Neutrophil (primary cell): ENCODE results near the gene USP13.

Experiments
- H3K27ac ChIP-seq: fragments of 200-600 bp; sonication (generic); 2 replicates; pipeline ENCODE4 v1.5.1; 2016; ENCODE audit warnings: mild to moderate bottlenecking, moderate library complexity
- H3K27me3 ChIP-seq: fragments of 200-600 bp; sonication (generic); 2 replicates; pipeline ENCODE4 v1.6.0; 2016; ENCODE audit warnings: mild to moderate bottlenecking
- H3K36me3 ChIP-seq: fragments of 200-600 bp; sonication (generic); 2 replicates; pipeline ENCODE4 v1.5.1; 2017
- H3K4me1 ChIP-seq, 2 experiments: fragments of 200-600 bp in 1 of 2; sonication (generic) in 1 of 2; 1 replicate in 1 of 2; 2 replicates in 1 of 2; pipeline versions ENCODE4 v1.5.1 to v1.6.1; 2013 to 2016; ENCODE audit warnings: low read depth in 1 of 2, low read length in 1 of 2, mild to moderate bottlenecking in 1 of 2, moderate library complexity in 1 of 2; ENCODE audit not compliant: control insufficient read depth in 1 of 2, insufficient read depth in 1 of 2
- H3K4me3 ChIP-seq, 2 experiments: fragments of 200-600 bp in 1 of 2; sonication (generic) in 1 of 2; 1 replicate in 1 of 2; 2 replicates in 1 of 2; pipeline ENCODE4 v1.5.1; 2013 to 2016; ENCODE audit warnings: low read depth in 1 of 2, low read length in 1 of 2, mild to moderate bottlenecking in 1 of 2, moderate library complexity in 1 of 2
- H3K9me3 ChIP-seq: fragments of 200-600 bp; sonication (generic); 2 replicates; pipeline ENCODE4 v1.5.1; 2016
- TF ChIP-seq, protein P1 (sequence below): fragments of 200-600 bp; sonication (generic); IDR thresholded peaks from 2 replicates; pipeline ENCODE4 v1.5.1; 2016; ENCODE audit warnings: antibody characterized with exemption

The USP13 gene

DNA sequence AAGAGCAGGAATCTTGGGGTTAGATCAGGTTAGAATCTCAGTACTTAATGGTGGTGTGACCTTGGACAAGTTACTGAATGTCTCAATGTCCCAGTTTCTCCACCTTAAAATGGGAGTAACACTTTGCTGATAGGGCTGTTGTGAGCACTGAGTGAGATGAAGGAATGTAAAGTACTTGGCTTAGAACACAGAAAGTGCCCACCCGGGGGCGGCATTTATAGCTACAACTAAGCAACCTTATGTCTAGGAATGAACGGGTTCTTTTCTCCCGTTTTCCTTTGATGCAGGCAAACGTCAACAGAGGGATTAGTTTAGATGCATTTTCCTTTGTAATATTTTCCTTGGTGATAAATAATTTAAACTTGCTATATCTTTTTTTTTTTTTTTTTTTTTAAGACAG lies 176.6 kb downstream of the USP13 start:
- H3K27me3 ChIP-seq, result no peaks in the 10 kb centered on the region
- no peaks in the 10 kb centered on the region for H3K36me3 ChIP-seq
- TF ChIP-seq, protein P1, sequence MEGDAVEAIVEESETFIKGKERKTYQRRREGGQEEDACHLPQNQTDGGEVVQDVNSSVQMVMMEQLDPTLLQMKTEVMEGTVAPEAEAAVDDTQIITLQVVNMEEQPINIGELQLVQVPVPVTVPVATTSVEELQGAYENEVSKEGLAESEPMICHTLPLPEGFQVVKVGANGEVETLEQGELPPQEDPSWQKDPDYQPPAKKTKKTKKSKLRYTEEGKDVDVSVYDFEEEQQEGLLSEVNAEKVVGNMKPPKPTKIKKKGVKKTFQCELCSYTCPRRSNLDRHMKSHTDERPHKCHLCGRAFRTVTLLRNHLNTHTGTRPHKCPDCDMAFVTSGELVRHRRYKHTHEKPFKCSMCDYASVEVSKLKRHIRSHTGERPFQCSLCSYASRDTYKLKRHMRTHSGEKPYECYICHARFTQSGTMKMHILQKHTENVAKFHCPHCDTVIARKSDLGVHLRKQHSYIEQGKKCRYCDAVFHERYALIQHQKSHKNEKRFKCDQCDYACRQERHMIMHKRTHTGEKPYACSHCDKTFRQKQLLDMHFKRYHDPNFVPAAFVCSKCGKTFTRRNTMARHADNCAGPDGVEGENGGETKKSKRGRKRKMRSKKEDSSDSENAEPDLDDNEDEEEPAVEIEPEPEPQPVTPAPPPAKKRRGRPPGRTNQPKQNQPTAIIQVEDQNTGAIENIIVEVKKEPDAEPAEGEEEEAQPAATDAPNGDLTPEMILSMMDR, result no peak
- no peaks in the 10 kb centered on the region for H3K4me1 ChIP-seq
- H3K9me3 ChIP-seq, result no peaks in the 10 kb centered on the region
- no peak overlapping the region for H3K27ac ChIP-seq
- H3K4me3 ChIP-seq, result no peak overlapping the region

DNA sequence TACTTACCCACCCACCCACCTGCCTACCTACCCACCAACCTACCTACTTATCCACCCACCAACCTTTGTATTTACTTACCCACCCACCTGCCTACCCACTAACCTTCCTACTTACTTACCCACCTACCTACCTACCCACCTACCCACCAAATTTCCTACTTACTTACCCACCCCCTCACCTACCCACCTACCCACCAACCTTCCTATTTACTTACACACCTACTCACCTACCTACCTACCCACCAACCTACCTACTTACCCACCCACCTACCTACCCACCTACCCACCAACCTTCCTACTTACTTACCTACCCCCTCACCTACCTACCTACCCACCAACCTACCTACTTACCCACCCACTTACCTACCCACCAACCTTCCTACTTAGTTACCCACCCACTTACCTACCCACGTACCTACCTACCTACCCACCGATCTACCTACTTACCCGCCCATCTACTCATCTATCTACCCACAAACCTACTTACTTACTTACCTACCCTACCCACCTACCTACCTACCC lies 179.6 kb downstream of the USP13 start:
- TF ChIP-seq, protein P1, result no peak
- Histone ChIP-seq H3K27ac (no peak overlapping the region), H3K9me3 (no peaks in the 10 kb centered on the region), H3K27me3 (no peaks in the 10 kb centered on the region), H3K36me3 (no peaks in the 10 kb centered on the region), H3K4me1 (no peaks in the 10 kb centered on the region), H3K4me3 (no peak overlapping the region)

DNA sequence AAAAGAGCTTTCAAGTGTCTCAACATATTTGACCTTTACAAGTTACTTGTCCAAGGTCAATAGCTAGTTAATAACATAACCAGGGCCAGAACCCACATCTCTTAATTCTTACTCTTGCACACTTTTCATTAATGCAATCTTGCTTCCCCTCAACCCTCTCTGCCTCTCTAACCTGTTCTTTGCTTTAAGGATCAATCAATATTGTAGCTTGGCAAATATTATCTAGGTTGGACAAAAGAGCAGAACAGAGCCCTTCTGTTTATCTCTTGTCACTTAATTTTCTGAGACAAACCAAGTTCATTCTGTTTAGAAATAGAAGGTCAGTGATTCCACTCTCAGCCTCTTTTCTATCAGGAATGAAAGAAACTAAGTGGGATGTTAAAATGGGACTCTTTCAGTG lies 180.5 kb downstream of the USP13 start:
- H3K27ac ChIP-seq, result no peak overlapping the region
- no peaks in the 10 kb centered on the region for H3K36me3 ChIP-seq
- H3K9me3 ChIP-seq, result no peaks in the 10 kb centered on the region
- no peak overlapping the region for H3K4me3 ChIP-seq
- H3K4me1 ChIP-seq, result no peaks in the 10 kb centered on the region
- TF ChIP-seq, protein P1, result no peak
- H3K27me3 ChIP-seq, result peaks cover under 1% of the 10 kb centered on the region

DNA sequence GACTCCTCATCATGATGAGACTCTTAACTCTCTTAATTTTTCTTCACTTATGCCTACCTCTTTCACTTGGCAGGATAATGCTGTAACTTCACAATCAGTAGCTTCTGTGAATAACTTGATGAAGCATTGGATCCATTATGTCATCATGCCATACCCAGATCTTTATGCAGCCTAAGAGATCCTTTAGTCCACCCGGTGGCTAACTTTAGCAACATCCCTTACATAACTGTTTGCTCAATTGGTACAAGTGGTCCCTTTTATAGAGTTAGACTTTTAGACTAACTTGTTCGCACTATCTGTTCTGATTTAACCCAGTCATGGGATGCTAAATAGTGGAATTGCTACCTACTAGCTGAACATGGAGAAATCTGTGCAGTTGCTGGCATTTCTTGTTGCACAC lies 184.5 kb downstream of the USP13 start:
- no peaks in the 10 kb centered on the region for H3K36me3 ChIP-seq
- H3K4me3 ChIP-seq, result no peak overlapping the region
- H3K27me3 ChIP-seq, result peaks cover 14% of the 10 kb centered on the region
- TF ChIP-seq, protein P1, result no peak
- H3K4me1 ChIP-seq, result no peaks in the 10 kb centered on the region
- no peak overlapping the region for H3K27ac ChIP-seq
- no peaks in the 10 kb centered on the region for H3K9me3 ChIP-seq
